MM.1S (cell line): ENCODE results near the gene SMOC1.

ENCODE experiments used
- CTCF ChIP-seq: fragments of 300-600 bp; sonication (generic); IDR thresholded peaks from 2 replicates; pipeline ENCODE4 v1.5.1; 2016; ENCODE audit warnings: antibody characterized with exemption, low read length, mixed read lengths
- EZH2 ChIP-seq: fragments of 300-600 bp; sonication (generic); optimal IDR thresholded peaks from 2 replicates; pipeline ENCODE3; 2017; ENCODE audit warnings: low read depth, mild to moderate bottlenecking, antibody characterized with exemption, low read length, mixed read lengths
- EZH2phosphoT487 ChIP-seq: fragments of 300-600 bp; sonication (generic); IDR thresholded peaks from 2 replicates; pipeline ENCODE4 v1.6.1; 2018; ENCODE audit warnings: antibody characterized with exemption, low read length

- TF ChIP-seq CTCF (no peak), EZH2phosphoT487 (no peak), EZH2 (no peak)
Measured at GRCh38 chr14:70008284-70009262, 129.4 kb downstream of the SMOC1 start.
